Neutrophil (primary cell): ENCODE data around the gene CAPN13.

ENCODE experiments used
- H3K27ac ChIP-seq: fragments of 200-600 bp; sonication (generic); 2 replicates; pipeline ENCODE4 v1.5.1; 2016; ENCODE audit warnings: mild to moderate bottlenecking, moderate library complexity
- H3K27me3 ChIP-seq: fragments of 200-600 bp; sonication (generic); 2 replicates; pipeline ENCODE4 v1.6.0; 2016; ENCODE audit warnings: mild to moderate bottlenecking
- H3K36me3 ChIP-seq: fragments of 200-600 bp; sonication (generic); 2 replicates; pipeline ENCODE4 v1.5.1; 2017
- H3K4me1 ChIP-seq, 2 experiments: fragments of 200-600 bp in 1 of 2; sonication (generic) in 1 of 2; 1 replicate in 1 of 2; 2 replicates in 1 of 2; pipeline versions ENCODE4 v1.5.1 to v1.6.1; 2013 to 2016; ENCODE audit warnings: low read depth in 1 of 2, low read length in 1 of 2, mild to moderate bottlenecking in 1 of 2, moderate library complexity in 1 of 2; ENCODE audit not compliant: control insufficient read depth in 1 of 2, insufficient read depth in 1 of 2
- H3K4me3 ChIP-seq, 2 experiments: fragments of 200-600 bp in 1 of 2; sonication (generic) in 1 of 2; 1 replicate in 1 of 2; 2 replicates in 1 of 2; pipeline ENCODE4 v1.5.1; 2013 to 2016; ENCODE audit warnings: low read depth in 1 of 2, low read length in 1 of 2, mild to moderate bottlenecking in 1 of 2, moderate library complexity in 1 of 2
- H3K9me3 ChIP-seq: fragments of 200-600 bp; sonication (generic); 2 replicates; pipeline ENCODE4 v1.5.1; 2016
- TF ChIP-seq, protein P1 (sequence below): fragments of 200-600 bp; sonication (generic); IDR thresholded peaks from 2 replicates; pipeline ENCODE4 v1.5.1; 2016; ENCODE audit warnings: antibody characterized with exemption

Gene CAPN13

DNA sequence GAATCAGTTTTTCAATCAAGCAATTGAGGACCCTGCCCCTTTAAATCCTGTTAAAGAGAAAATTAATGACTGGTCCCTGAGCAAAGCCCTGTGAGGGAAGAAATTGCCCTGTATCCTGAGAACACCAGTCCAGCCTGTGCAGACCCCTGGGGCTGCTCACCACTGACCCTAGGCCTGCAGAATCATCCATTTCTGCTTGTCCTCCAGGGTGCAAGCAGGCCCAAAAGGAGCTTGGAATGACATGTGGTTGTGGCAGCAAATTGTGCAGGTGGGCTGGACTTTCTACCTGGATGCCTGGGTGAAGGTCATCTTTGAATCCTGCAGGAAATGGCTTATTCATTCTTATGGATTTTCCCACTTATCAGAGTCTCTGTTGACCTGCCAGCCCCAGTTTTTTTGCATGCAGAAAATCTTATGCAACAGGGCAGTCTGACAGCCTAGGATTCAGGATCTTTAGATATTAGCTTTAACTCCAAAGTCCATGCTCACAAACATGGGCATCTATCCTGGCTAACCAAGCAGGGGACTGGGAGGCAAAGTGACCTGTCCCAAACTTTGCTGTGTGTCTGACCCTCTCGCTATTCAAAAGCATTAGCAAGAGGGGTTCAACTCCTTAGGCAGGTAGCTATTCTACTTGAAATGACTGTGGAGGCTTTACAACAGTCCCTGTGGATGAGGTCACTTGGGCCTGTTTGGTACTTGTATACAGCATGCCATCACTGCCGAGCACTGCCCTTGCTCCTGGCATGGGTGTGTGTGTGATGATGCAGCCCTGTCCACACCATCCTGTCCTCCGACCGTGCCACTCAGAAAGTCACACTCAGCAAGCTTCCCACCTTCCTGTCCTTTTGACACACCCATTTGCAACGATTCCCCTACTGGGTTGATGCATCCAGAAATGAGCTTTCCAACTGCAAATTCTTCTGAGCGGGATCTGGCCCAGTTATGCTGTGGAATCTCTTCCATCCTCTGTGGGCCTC lies 85.3 kb downstream of the CAPN13 start:
- Histone ChIP-seq H3K36me3 (no peaks in the 10 kb centered on the region), H3K9me3 (no peaks in the 10 kb centered on the region), H3K4me3 (no peak overlapping the region), H3K27me3 (peaks cover 41% of the 10 kb centered on the region), H3K27ac (no peak overlapping the region), H3K4me1 (no peaks in the 10 kb centered on the region)
- TF ChIP-seq, protein P1, sequence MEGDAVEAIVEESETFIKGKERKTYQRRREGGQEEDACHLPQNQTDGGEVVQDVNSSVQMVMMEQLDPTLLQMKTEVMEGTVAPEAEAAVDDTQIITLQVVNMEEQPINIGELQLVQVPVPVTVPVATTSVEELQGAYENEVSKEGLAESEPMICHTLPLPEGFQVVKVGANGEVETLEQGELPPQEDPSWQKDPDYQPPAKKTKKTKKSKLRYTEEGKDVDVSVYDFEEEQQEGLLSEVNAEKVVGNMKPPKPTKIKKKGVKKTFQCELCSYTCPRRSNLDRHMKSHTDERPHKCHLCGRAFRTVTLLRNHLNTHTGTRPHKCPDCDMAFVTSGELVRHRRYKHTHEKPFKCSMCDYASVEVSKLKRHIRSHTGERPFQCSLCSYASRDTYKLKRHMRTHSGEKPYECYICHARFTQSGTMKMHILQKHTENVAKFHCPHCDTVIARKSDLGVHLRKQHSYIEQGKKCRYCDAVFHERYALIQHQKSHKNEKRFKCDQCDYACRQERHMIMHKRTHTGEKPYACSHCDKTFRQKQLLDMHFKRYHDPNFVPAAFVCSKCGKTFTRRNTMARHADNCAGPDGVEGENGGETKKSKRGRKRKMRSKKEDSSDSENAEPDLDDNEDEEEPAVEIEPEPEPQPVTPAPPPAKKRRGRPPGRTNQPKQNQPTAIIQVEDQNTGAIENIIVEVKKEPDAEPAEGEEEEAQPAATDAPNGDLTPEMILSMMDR, result no peak

DNA sequence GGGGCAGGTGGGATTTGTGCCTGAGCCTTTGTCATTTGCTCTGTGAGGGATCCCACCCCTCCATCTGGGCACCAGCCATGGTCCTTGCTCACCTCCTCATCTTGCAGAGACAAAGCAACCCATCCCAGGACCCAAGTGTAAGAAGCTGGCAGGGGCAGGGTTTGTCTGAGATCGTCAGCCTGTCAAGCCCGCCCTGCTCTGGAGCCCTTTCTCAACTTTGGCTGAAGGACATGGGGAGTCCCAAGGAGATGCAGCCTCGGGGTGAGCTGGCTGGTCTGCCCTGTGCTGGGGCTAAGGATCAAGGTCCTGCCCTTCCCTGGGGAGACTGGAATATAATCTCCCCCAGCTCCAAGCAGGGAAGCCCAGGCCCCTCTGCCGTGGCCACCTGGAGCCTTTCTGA lies 86.0 kb downstream of the CAPN13 start:
- H3K27me3 ChIP-seq, result peaks cover 34% of the 10 kb centered on the region
- H3K36me3 ChIP-seq, result no peaks in the 10 kb centered on the region
- H3K9me3 ChIP-seq, result no peaks in the 10 kb centered on the region
- H3K27ac ChIP-seq, result no peak overlapping the region
- H3K4me3 ChIP-seq, result no peak overlapping the region
- TF ChIP-seq, protein P1, result no peak
- no peaks in the 10 kb centered on the region for H3K4me1 ChIP-seq

- no peak overlapping the region for H3K27ac ChIP-seq
These were observed 90.1 kb downstream of the CAPN13 start for GRCh38 chr2:30717081-30717650.

DNA sequence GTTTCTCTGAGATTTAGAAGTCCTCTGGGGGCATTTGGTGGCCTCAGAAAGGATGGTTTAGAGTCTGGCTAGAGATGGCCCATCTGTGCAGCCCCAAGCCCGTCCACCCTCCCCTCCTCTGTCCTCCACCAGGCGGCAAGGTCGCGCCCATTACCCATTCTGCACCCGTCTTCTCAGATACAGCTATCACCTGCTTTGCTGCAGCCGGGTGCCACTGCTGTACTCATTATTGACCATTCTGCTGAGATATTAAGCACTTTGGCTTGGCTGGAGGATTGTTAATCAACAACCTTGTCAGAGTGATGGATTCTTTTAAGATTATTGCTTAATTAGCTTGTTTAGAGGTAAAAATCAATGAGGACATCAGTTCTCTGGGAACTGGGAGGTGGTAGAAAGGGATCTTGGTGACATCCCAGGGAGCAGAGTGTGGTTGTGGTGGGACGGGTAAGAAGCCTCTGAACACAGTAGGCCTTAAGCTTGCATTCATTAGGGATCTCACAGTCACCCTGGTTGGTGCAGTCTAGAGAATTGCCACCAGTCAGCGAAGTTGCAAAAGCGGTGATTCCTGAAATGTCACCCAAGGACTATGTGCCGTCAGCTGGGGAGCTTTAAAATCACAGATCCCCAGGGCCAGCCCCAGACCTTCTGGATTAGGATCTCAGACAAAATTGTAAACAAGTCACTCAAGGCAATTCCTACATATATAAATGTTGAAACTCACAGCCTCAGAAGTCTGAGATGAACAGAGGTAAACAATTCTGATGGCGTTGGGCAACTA lies 90.9 kb downstream of the CAPN13 start:
- H3K36me3 ChIP-seq, result no peaks in the 10 kb centered on the region
- H3K27ac ChIP-seq, result no peak overlapping the region
- no peak overlapping the region for H3K4me3 ChIP-seq
- TF ChIP-seq, protein P1, result no peak
- H3K4me1 ChIP-seq, result peaks cover 27 to 28% of the 10 kb centered on the region in 2 experiments
- H3K9me3 ChIP-seq, result no peaks in the 10 kb centered on the region
- peaks cover 4% of the 10 kb centered on the region for H3K27me3 ChIP-seq

More at GRCh38 chr2:30717081-30717650, 90.1 kb downstream of the CAPN13 start:
- Histone ChIP-seq H3K4me3 (no peak overlapping the region), H3K27me3 (peaks cover 8% of the 10 kb centered on the region), H3K36me3 (no peaks in the 10 kb centered on the region), H3K4me1 (peaks cover 19 to 20% of the 10 kb centered on the region in 2 experiments), H3K9me3 (no peaks in the 10 kb centered on the region)
- TF ChIP-seq, protein P1, result no peak

DNA sequence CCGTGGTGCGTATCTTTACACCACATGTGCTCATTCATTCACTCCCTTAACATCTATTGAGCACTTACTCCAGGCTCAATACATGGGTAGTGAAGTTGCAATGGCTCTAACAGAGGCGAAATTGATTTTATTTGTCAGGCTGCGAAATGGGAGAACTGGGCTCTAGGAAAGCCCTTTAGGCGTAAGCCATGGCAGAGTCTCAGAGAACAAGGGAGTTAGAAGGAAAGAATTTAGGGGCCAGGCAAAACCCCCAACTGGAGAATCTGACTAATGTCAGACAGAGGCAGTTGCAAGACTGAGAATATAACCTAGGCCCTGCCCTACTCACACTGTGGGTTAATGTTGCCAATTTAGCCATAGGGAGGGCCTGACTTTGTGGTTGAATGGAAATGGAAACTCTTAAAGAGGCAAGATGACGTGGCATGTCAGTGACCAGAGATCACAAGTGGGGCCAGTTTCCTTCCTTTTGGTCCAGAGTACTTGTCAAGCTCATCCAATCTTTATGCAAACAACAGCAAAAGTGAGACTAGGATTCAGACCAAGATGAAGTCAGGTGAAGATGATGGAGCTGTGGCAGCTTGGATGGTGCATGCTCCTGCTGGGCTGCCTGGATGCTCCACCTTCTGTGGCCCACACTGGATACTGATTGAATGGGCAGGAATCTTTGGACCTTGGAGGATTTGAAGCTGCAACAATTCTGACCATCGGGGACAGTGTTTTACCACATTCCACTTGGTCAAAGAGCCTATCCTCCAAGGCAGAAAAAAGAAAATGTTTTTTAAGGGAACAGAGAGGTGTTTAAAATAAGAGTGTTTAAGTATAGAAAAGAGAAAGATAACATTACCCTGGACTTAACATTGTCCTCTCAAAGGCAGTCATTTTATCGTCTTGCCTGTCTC lies 92.2 kb downstream of the CAPN13 start:
- Histone ChIP-seq H3K27ac (no peak overlapping the region), H3K4me1 (peaks cover 27 to 28% of the 10 kb centered on the region in 2 experiments), H3K9me3 (no peaks in the 10 kb centered on the region), H3K36me3 (no peaks in the 10 kb centered on the region), H3K27me3 (no peaks in the 10 kb centered on the region), H3K4me3 (no peak overlapping the region)
- TF ChIP-seq, protein P1, result no peak
